Keratinocyte (primary cell): ENCODE measurements around the gene TMEM63B. TPM values are rescaled to one million over a fixed set of nuclear protein-coding genes. Genes with fewer than 3 reads are reported as not detected.

Experiments
- DNase-seq: peaks from one replicate; pipeline ENCODE4 v3.0.0-alpha.2; 2011; ENCODE audit warnings: low read depth, missing footprints, low spot score
- FAIRE-seq: peaks from 2 replicates; lab custom pipeline; 2011; peaks lifted over from hg19 to GRCh38; lab: Jason Lieb, UNC
- H2AFZ ChIP-seq: 2 replicates; pipeline ENCODE4 v1.6.0; 2012; ENCODE audit warnings: low read length, control low read depth, inconsistent platforms; ENCODE audit not compliant: control insufficient read depth
- H3K27ac ChIP-seq: 2 replicates; pipeline ENCODE4 v1.5.1; 2011; ENCODE audit warnings: low read length; ENCODE audit not compliant: control insufficient read depth, insufficient read depth
- H3K27me3 ChIP-seq: 3 replicates; pipeline ENCODE4 v1.6.0; 2011; ENCODE audit warnings: low read length; ENCODE audit not compliant: control insufficient read depth, insufficient read depth; ENCODE audit errors: extremely low read depth
- H3K36me3 ChIP-seq, 2 experiments: 2 replicates in 1 of 2; 3 replicates in 1 of 2; pipeline ENCODE4 v1.5.1; 2011; ENCODE audit warnings: low read length in 2 of 2, mild to moderate bottlenecking in 1 of 2; ENCODE audit not compliant: control insufficient read depth in 2 of 2, insufficient read depth in 2 of 2; ENCODE audit errors: extremely low read depth in 1 of 2
- H3K4me1 ChIP-seq: 3 replicates; pipeline ENCODE4 v1.5.1; 2011; ENCODE audit warnings: low read length; ENCODE audit not compliant: control insufficient read depth, insufficient read depth; ENCODE audit errors: extremely low read depth
- H3K4me2 ChIP-seq: 3 replicates; pipeline ENCODE4 v1.6.0; 2011; ENCODE audit warnings: low read depth, low read length; ENCODE audit not compliant: control insufficient read depth, insufficient read depth; ENCODE audit errors: extremely low read depth
- H3K4me3 ChIP-seq, 3 experiments: fragments of 200-600 bp in 1 of 3; sonication (generic) in 1 of 3; 2 replicates in 2 of 3; 3 replicates in 1 of 3; pipeline ENCODE4 v1.5.1; 2011 to 2016; ENCODE audit warnings: low read length in 3 of 3, mild to moderate bottlenecking in 3 of 3, control low read depth in 2 of 3, inconsistent platforms in 1 of 3, low read depth in 1 of 3, mixed read lengths in 1 of 3, mixed run types in 1 of 3, moderate library complexity in 1 of 3; ENCODE audit not compliant: control insufficient read depth in 2 of 3, insufficient read depth in 2 of 3; ENCODE audit errors: extremely low read depth in 1 of 3
- H3K79me2 ChIP-seq: 2 replicates; pipeline ENCODE4 v1.6.0; 2012; ENCODE audit warnings: low read length; ENCODE audit not compliant: control insufficient read depth, insufficient read depth
- H3K9ac ChIP-seq: 3 replicates; pipeline ENCODE4 v1.6.0; 2011; ENCODE audit warnings: low read length; ENCODE audit not compliant: control insufficient read depth, insufficient read depth; ENCODE audit errors: extremely low read depth
- H3K9me1 ChIP-seq: 3 replicates; pipeline ENCODE4 v1.6.0; 2011; ENCODE audit warnings: low read length; ENCODE audit not compliant: control insufficient read depth, insufficient read depth; ENCODE audit errors: extremely low read depth
- H3K9me3 ChIP-seq: 2 replicates; pipeline ENCODE4 v1.5.1; 2012; ENCODE audit warnings: low read depth, low read length; ENCODE audit not compliant: control insufficient read depth
- H4K20me1 ChIP-seq: 3 replicates; pipeline ENCODE4 v1.6.0; 2011; ENCODE audit warnings: low read length; ENCODE audit not compliant: control insufficient read depth, insufficient read depth; ENCODE audit errors: extremely low read depth
- EZH2 ChIP-seq: IDR thresholded peaks from one replicate; pipeline ENCODE4 v1.6.1; 2012; ENCODE audit warnings: inconsistent platforms, mild to moderate bottlenecking, low read length, moderate library complexity
- dilution Hi-C: fragments of 300-500 bp; cut with MboI; formaldehyde crosslinking; loops from one replicate; pipeline ENCODE4 v1.7.0; 2020; ENCODE audit warnings: low sequenced_read_pairs; ENCODE audit not compliant: extremely low pct_ligation_motif_present
- polyA plus RNA-seq, 5 experiments: library from polyadenylated mRNA; depleted of rRNA in 3 of 5; stranded (reverse) in 3 of 5; stranded (forward) in 1 of 5; unstranded in 1 of 5; fragments of >200 nt; gene quantifications; 1 replicate in 1 of 5; 2 replicates in 3 of 5; 3 replicates in 1 of 5; pipeline versions ENCODE4 v1.2.1 to v1.2.3, GENCODE V29; 2011 to 2012; ENCODE audit warnings: missing spikeins in 2 of 5, low read depth in 1 of 5, low replicate concordance in 1 of 5
- TF ChIP-seq, protein P1 (sequence below), 3 experiments: IDR thresholded peaks in 1 of 3; conservative IDR thresholded peaks in 1 of 3; optimal IDR thresholded peaks in 1 of 3; 2 replicates in 2 of 3; 3 replicates in 1 of 3; pipeline versions ENCODE3 to v1.5.1; 2011; ENCODE audit warnings: low read length in 3 of 3, mild to moderate bottlenecking in 3 of 3, moderate library complexity in 2 of 3, control low read depth in 1 of 3, inconsistent platforms in 1 of 3; ENCODE audit not compliant: insufficient read depth in 2 of 3; ENCODE audit errors: extremely low read depth in 1 of 3

Gene TMEM63B
- polyA plus RNA-seq, 1 donor (not counting 4 experiments of a cell fraction or from before 2014, with no cell fraction given), result 64.8 TPM

GRCh38 chr6:44091981-44092884, 35.1 kb upstream of the TMEM63B start:
- Histone ChIP-seq H3K9me1 (no peaks in the 10 kb centered on the region), H3K79me2 (no peaks in the 10 kb centered on the region), H4K20me1 (no peaks in the 10 kb centered on the region), H3K9ac (no peak overlapping the region), H3K4me1 (no peaks in the 10 kb centered on the region), H3K4me2 (no peak overlapping the region), H3K27me3 (no peaks in the 10 kb centered on the region), H3K36me3 (peaks cover 8 to 14% of the 10 kb centered on the region in 2 experiments), H3K4me3 (no peak overlapping the region), H3K27ac (no peak overlapping the region), H2AFZ (no peak overlapping the region), H3K9me3 (no peaks in the 10 kb centered on the region)
- dilution Hi-C loops, result no loop called here
- no peak for FAIRE-seq
- DNase-seq, result no peak
- TF ChIP-seq, protein P1, sequence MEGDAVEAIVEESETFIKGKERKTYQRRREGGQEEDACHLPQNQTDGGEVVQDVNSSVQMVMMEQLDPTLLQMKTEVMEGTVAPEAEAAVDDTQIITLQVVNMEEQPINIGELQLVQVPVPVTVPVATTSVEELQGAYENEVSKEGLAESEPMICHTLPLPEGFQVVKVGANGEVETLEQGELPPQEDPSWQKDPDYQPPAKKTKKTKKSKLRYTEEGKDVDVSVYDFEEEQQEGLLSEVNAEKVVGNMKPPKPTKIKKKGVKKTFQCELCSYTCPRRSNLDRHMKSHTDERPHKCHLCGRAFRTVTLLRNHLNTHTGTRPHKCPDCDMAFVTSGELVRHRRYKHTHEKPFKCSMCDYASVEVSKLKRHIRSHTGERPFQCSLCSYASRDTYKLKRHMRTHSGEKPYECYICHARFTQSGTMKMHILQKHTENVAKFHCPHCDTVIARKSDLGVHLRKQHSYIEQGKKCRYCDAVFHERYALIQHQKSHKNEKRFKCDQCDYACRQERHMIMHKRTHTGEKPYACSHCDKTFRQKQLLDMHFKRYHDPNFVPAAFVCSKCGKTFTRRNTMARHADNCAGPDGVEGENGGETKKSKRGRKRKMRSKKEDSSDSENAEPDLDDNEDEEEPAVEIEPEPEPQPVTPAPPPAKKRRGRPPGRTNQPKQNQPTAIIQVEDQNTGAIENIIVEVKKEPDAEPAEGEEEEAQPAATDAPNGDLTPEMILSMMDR (optimal IDR thresholded peaks at IDR 0.05 in 1 of 3, IDR thresholded peaks at IDR 0.05 in 1 of 3, conservative IDR thresholded peaks at IDR 0.05 in 1 of 3; ENCODE audit: extremely low read depth in 1 of 3, insufficient read depth in 2 of 3, low read length in 3 of 3), result no peak
- no peak for TF ChIP-seq EZH2

GRCh38 chr6:44093066-44093465, 34.3 kb upstream of the TMEM63B start:
- Histone ChIP-seq H3K9ac (no peak overlapping the region), H3K27me3 (no peaks in the 10 kb centered on the region), H3K9me1 (no peaks in the 10 kb centered on the region), H3K4me2 (no peak overlapping the region), H3K4me1 (no peaks in the 10 kb centered on the region), H4K20me1 (no peaks in the 10 kb centered on the region), H3K9me3 (no peaks in the 10 kb centered on the region), H3K36me3 (peaks cover 8 to 14% of the 10 kb centered on the region in 2 experiments), H3K27ac (no peak overlapping the region), H3K4me3 (no peak overlapping the region), H3K79me2 (no peaks in the 10 kb centered on the region), H2AFZ (no peak overlapping the region)
- DNase-seq, result no peak
- TF ChIP-seq, protein P1 (optimal IDR thresholded peaks at IDR 0.05 in 1 of 3, IDR thresholded peaks at IDR 0.05 in 1 of 3, conservative IDR thresholded peaks at IDR 0.05 in 1 of 3; ENCODE audit: extremely low read depth in 1 of 3, insufficient read depth in 2 of 3, low read length in 3 of 3), result no peak
- no peak for FAIRE-seq
- dilution Hi-C loops, result no loop called here
